HEK293 (cell line): ENCODE measurements around the gene IGSF21.

Experiments used
- CTCF ChIA-PET: fragments of 350-600 bp; formaldehyde crosslinking; extraction: SDS; loops from one replicate; lab custom pipeline; 2021; ENCODE audit warnings: antibody characterized with exemption; lab: Yijun Ruan, JAX
- POLR2A ChIA-PET: fragments of 300-600 bp; formaldehyde crosslinking; extraction: SDS; loops from one replicate; lab custom pipeline; 2020; ENCODE audit warnings: antibody characterized with exemption, inconsistent platforms; lab: Yijun Ruan, JAX
- H3K27ac ChIP-seq: fragments of 200-500 bp; sonication (Bioruptor generic); 2 replicates; pipeline ENCODE4 v1.5.1; 2014; ENCODE audit warnings: low read depth, low read length, control low read depth, inconsistent platforms; ENCODE audit errors: extremely low read depth
- H3K36me3 ChIP-seq, 2 experiments: fragments of 200-500 bp in 1 of 2; sonication (Bioruptor generic) in 1 of 2; 1 replicate in 1 of 2; 2 replicates in 1 of 2; pipeline ENCODE4 v1.5.1; 2014 to 2017; ENCODE audit warnings: inconsistent platforms in 2 of 2, low read length in 2 of 2; ENCODE audit not compliant: control insufficient read depth in 2 of 2, insufficient read depth in 1 of 2
- H3K4me1 ChIP-seq: fragments of 200-500 bp; sonication (Bioruptor generic); 2 replicates; pipeline ENCODE4 v1.5.1; 2014; ENCODE audit warnings: mild to moderate bottlenecking, low read length, inconsistent platforms; ENCODE audit not compliant: control insufficient read depth, insufficient read depth
- H3K4me3 ChIP-seq: 2 replicates; pipeline ENCODE4 v1.5.1; 2011; ENCODE audit warnings: low read depth, mild to moderate bottlenecking, control low read depth, low read length, moderate library complexity
- H3K9me3 ChIP-seq: fragments of 200-500 bp; sonication (Bioruptor generic); 2 replicates; pipeline ENCODE4 v1.5.1; 2014; ENCODE audit warnings: low read depth, low read length, inconsistent platforms; ENCODE audit not compliant: control insufficient read depth, insufficient read depth
- BCL11A ChIP-seq: fragments of 450-650 bp; formaldehyde crosslinking; IDR thresholded peaks from 2 replicates; pipeline ENCODE4 v1.5.1; 2016; ENCODE audit warnings: low read depth, missing biosample characterization, missing genetic modification characterization
- BCL11B ChIP-seq: fragments of 450-650 bp; formaldehyde crosslinking; IDR thresholded peaks from 2 replicates; pipeline ENCODE4 v1.5.1; 2016; ENCODE audit warnings: low read depth, missing biosample characterization, missing genetic modification characterization
- KLF9 ChIP-seq: fragments of 450-650 bp; formaldehyde crosslinking; IDR thresholded peaks from 2 replicates; pipeline ENCODE4 v1.5.1; 2016; ENCODE audit warnings: missing biosample characterization, missing genetic modification characterization, low read depth
- PRDM6 ChIP-seq: fragments of 450-650 bp; formaldehyde crosslinking; IDR thresholded peaks from 2 replicates; pipeline ENCODE4 v1.5.1; 2017; ENCODE audit warnings: missing biosample characterization, missing genetic modification characterization
- YY1 ChIP-seq: fragments of 450-650 bp; formaldehyde crosslinking; IDR thresholded peaks from 2 replicates; pipeline ENCODE4 v1.5.1; 2018; ENCODE audit warnings: missing biosample characterization, missing genetic modification characterization
- ZIC2 ChIP-seq: fragments of 450-650 bp; formaldehyde crosslinking; IDR thresholded peaks from 2 replicates; pipeline ENCODE4 v1.5.1; 2016; ENCODE audit warnings: missing biosample characterization, missing genetic modification characterization
- ZNF133 ChIP-seq: fragments of 450-650 bp; formaldehyde crosslinking; IDR thresholded peaks from 2 replicates; pipeline ENCODE4 v1.5.1; 2016; ENCODE audit warnings: missing biosample characterization, missing genetic modification characterization
- ZNF24 ChIP-seq: fragments of 450-650 bp; formaldehyde crosslinking; IDR thresholded peaks from 2 replicates; pipeline ENCODE4 v1.5.1; 2016; ENCODE audit warnings: missing biosample characterization, missing genetic modification characterization
- ZNF324 ChIP-seq: fragments of 450-650 bp; formaldehyde crosslinking; IDR thresholded peaks from 2 replicates; pipeline ENCODE4 v1.5.1; 2016; ENCODE audit warnings: missing biosample characterization, missing genetic modification characterization
- ZNF366 ChIP-seq: fragments of 450-650 bp; formaldehyde crosslinking; conservative IDR thresholded peaks from 2 replicates; pipeline ENCODE4 v1.5.1; 2016; ENCODE audit warnings: missing biosample characterization, missing genetic modification characterization
- ZNF433 ChIP-seq: fragments of 450-650 bp; formaldehyde crosslinking; IDR thresholded peaks from 2 replicates; pipeline ENCODE4 v1.5.1; 2016; ENCODE audit warnings: missing biosample characterization, missing genetic modification characterization, low read depth
- ZNF473 ChIP-seq: fragments of 450-650 bp; formaldehyde crosslinking; IDR thresholded peaks from 2 replicates; pipeline ENCODE4 v1.5.1; 2017; ENCODE audit warnings: missing biosample characterization, missing genetic modification characterization
- ZNF514 ChIP-seq: fragments of 450-650 bp; formaldehyde crosslinking; IDR thresholded peaks from 2 replicates; pipeline ENCODE4 v1.5.1; 2016; ENCODE audit warnings: missing biosample characterization, missing genetic modification characterization
- ZNF555 ChIP-seq: fragments of 450-650 bp; formaldehyde crosslinking; conservative IDR thresholded peaks from 2 replicates; pipeline ENCODE4 v1.5.1; 2017; ENCODE audit warnings: missing biosample characterization, mild to moderate bottlenecking, missing genetic modification characterization, inconsistent platforms
- ZNF610 ChIP-seq: fragments of 450-650 bp; formaldehyde crosslinking; IDR thresholded peaks from 2 replicates; pipeline ENCODE4 v1.5.1; 2016; ENCODE audit warnings: missing biosample characterization, missing genetic modification characterization, borderline replicate concordance
- ZNF658 ChIP-seq: fragments of 450-650 bp; formaldehyde crosslinking; IDR thresholded peaks from 2 replicates; pipeline ENCODE4; 2016; ENCODE audit warnings: missing biosample characterization, missing genetic modification characterization
- ZNF768 ChIP-seq: fragments of 450-650 bp; formaldehyde crosslinking; IDR thresholded peaks from 2 replicates; pipeline ENCODE4 v1.5.1; 2018; ENCODE audit warnings: missing biosample characterization, mild to moderate bottlenecking, missing genetic modification characterization
- TF ChIP-seq, protein P1 (sequence below): fragments of 450-650 bp; formaldehyde crosslinking; IDR thresholded peaks from 2 replicates; pipeline ENCODE4 v1.5.1; 2016; ENCODE audit warnings: missing biosample characterization, missing genetic modification characterization
- TF ChIP-seq, protein P2 (sequence below): fragments of 450-650 bp; formaldehyde crosslinking; IDR thresholded peaks from 2 replicates; pipeline ENCODE4 v1.5.1; 2016; ENCODE audit warnings: missing biosample characterization, missing genetic modification characterization, borderline replicate concordance

The IGSF21 gene

GRCh38 chr1:18132022-18132710 lies 24.6 kb downstream of the IGSF21 start:
- Histone ChIP-seq H3K4me3 (no peak overlapping the region), H3K36me3 (no peaks in the 10 kb centered on the region), H3K9me3 (no peaks in the 10 kb centered on the region), H3K27ac (no peak overlapping the region), H3K4me1 (peaks cover 6% of the 10 kb centered on the region)
- ChIA-PET POLR2A (no interaction called here), CTCF (interaction anchor here (0.6 to 1.3 kb wide), 2 partner anchors 44 to 449 kb away, joined by 3 read pairs; no protein-coding TSS in a partner anchor)
- TF ChIP-seq ZNF24 (tag by site-specific recombination) (no peak), ZNF324 (no peak), ZNF133 (tag by site-specific recombination) (no peak), ZNF610 (no peak), PRDM6 (tag by site-specific recombination) (no peak), ZNF473 (tag by site-specific recombination) (no peak), BCL11B (tag by site-specific recombination) (peak; percentile 90), YY1 (no peak), ZNF366 (tag by site-specific recombination) (peak; percentile 62), ZIC2 (no peak), ZNF433 (tag by site-specific recombination) (no peak), ZNF555 (no peak), KLF9 (no peak), BCL11A (tag by site-specific recombination) (peak; percentile 89; the same call in 1 of the 2 replicates)
- TF ChIP-seq, protein P1, sequence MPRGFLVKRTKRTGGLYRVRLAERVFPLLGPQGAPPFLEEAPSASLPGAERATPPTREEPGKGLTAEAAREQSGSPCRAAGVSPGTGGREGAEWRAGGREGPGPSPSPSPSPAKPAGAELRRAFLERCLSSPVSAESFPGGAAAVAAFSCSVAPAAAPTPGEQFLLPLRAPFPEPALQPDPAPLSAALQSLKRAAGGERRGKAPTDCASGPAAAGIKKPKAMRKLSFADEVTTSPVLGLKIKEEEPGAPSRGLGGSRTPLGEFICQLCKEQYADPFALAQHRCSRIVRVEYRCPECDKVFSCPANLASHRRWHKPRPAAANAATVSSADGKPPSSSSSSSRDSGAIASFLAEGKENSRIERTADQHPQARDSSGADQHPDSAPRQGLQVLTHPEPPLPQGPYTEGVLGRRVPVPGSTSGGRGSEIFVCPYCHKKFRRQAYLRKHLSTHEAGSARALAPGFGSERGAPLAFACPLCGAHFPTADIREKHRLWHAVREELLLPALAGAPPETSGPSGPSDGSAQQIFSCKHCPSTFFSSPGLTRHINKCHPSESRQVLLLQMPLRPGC (tag by site-specific recombination), result no peak
- TF ChIP-seq, protein P2, sequence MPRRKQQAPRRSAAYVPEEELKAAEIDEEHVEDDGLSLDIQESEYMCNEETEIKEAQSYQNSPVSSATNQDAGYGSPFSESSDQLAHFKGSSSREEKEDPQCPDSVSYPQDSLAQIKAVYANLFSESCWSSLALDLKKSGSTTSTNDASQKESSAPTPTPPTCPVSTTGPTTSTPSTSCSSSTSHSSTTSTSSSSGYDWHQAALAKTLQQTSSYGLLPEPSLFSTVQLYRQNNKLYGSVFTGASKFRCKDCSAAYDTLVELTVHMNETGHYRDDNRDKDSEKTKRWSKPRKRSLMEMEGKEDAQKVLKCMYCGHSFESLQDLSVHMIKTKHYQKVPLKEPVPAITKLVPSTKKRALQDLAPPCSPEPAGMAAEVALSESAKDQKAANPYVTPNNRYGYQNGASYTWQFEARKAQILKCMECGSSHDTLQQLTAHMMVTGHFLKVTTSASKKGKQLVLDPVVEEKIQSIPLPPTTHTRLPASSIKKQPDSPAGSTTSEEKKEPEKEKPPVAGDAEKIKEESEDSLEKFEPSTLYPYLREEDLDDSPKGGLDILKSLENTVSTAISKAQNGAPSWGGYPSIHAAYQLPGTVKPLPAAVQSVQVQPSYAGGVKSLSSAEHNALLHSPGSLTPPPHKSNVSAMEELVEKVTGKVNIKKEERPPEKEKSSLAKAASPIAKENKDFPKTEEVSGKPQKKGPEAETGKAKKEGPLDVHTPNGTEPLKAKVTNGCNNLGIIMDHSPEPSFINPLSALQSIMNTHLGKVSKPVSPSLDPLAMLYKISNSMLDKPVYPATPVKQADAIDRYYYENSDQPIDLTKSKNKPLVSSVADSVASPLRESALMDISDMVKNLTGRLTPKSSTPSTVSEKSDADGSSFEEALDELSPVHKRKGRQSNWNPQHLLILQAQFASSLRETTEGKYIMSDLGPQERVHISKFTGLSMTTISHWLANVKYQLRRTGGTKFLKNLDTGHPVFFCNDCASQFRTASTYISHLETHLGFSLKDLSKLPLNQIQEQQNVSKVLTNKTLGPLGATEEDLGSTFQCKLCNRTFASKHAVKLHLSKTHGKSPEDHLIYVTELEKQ (tag by site-specific recombination), result no peak

DNA sequence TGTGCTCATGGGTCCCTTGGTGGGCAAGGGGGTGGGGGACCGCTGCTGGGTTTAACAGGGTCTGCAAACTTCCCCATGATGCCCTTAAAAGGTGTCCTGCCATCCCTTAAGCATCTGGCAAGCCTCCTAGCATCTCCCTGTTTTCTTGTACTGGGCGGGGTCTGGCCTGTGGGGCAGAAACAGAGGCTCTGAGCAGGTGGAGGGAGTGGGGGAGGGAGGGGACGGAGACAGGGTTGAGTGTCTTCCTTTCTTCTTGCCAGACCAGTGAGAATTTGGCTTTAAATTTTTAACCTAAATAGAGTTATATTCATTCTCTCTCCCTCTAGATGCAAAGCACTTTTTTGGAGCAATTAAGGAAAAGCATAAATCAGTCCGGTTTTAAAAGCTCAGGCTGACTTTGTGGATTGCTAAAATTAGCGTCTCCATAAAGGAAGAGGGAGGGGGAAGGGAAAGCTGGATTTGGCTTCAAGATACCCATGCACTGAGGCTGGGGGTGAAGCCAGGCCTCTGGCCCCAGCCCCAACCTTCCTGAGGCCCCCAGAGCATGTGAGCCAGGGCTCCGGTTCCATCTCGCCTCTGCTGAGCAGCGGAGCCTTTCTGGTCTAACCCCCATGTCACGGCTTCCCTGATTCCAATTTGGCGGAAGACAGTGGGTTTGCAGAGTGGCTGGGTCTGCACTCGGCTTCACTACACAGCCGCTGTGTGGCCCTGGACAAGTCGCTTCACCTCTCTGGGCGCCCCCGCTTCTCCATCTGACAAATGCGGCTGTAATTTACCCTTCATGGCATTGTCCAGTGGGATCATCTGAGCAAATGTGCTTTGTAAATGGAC lies 25.3 kb downstream of the IGSF21 start:
- no peak overlapping the region for H3K27ac ChIP-seq
- H3K4me3 ChIP-seq, result no peak overlapping the region
- H3K9me3 ChIP-seq, result no peaks in the 10 kb centered on the region
- ChIA-PET CTCF (interaction anchor here (0.6 to 1.3 kb wide), 2 partner anchors 33 to 44 kb away, joined by 3 to 5 read pairs; no protein-coding TSS in a partner anchor), POLR2A (no interaction called here)
- no peak for TF ChIP-seq ZNF658
- no peak for TF ChIP-seq ZNF514 (tag by site-specific recombination)
- TF ChIP-seq ZNF768 (tag by site-specific recombination), result peak; percentile 16; the same call in 1 of the 2 replicates
- H3K4me1 ChIP-seq, result peaks cover 6% of the 10 kb centered on the region
- no peaks in the 10 kb centered on the region for H3K36me3 ChIP-seq
